ENCODE measurements around the gene CTNNA3.
"Not testable (repeated sequence)": the region's sequence is repeated elsewhere in the genome, so short reads cannot be mapped to it uniquely, and the experiment has no call there.

Gene CTNNA3

GRCh38 chr10:67222934-67223333 is 473.1 kb downstream of the CTNNA3 start:
- in situ Hi-C loops (cut with MboI; ENCODE audit: low pct_unique_long_range_greater_than_20kb, low sequenced_read_pairs): no loop called here
- DNase-seq: no peak

- in situ Hi-C loops (cut with MboI; ENCODE audit: low pct_unique_long_range_greater_than_20kb, low sequenced_read_pairs): no loop called here
- no peak for DNase-seq
Measured at GRCh38 chr10:67221939-67222494, 474.0 kb downstream of the CTNNA3 start.

- in situ Hi-C loops (cut with MboI; ENCODE audit: low pct_unique_long_range_greater_than_20kb, low sequenced_read_pairs): no loop called here
- no peak for DNase-seq
Measured at GRCh38 chr10:67211680-67212079, 484.3 kb downstream of the CTNNA3 start.

GRCh38 chr10:67207923-67208322 is 488.1 kb downstream of the CTNNA3 start:
- DNase-seq; in situ Hi-C loops (cut with MboI; ENCODE audit: low pct_unique_long_range_greater_than_20kb, low sequenced_read_pairs): not testable (repeated sequence)

GRCh38 chr10:67200913-67201564 is 495.0 kb downstream of the CTNNA3 start:
- in situ Hi-C loops (cut with MboI; ENCODE audit: low pct_unique_long_range_greater_than_20kb, low sequenced_read_pairs): no loop called here

GRCh38 chr10:67175354-67175753 is 520.6 kb downstream of the CTNNA3 start:
- no peak for DNase-seq
- in situ Hi-C loops (cut with MboI; ENCODE audit: low pct_unique_long_range_greater_than_20kb, low sequenced_read_pairs): no loop called here

More at GRCh38 chr10:67200913-67201564, 495.0 kb downstream of the CTNNA3 start:
- no peak for DNase-seq

GRCh38 chr10:67173787-67174186 is 522.2 kb downstream of the CTNNA3 start:
- in situ Hi-C loops (cut with MboI; ENCODE audit: low pct_unique_long_range_greater_than_20kb, low sequenced_read_pairs): no loop called here
- DNase-seq: no peak

- no peak for DNase-seq
- in situ Hi-C loops (cut with MboI; ENCODE audit: low pct_unique_long_range_greater_than_20kb, low sequenced_read_pairs): no loop called here
Measured at GRCh38 chr10:67171970-67172369, 524.0 kb downstream of the CTNNA3 start.

- in situ Hi-C loops (cut with MboI; ENCODE audit: low pct_unique_long_range_greater_than_20kb, low sequenced_read_pairs): no loop called here
- no peak for DNase-seq
Measured at GRCh38 chr10:67156239-67156638, 539.8 kb downstream of the CTNNA3 start.

GRCh38 chr10:67151471-67151870 is 544.5 kb downstream of the CTNNA3 start:
- no peak for DNase-seq
- in situ Hi-C loops (cut with MboI; ENCODE audit: low pct_unique_long_range_greater_than_20kb, low sequenced_read_pairs): no loop called here

GRCh38 chr10:67144530-67144929 is 551.5 kb downstream of the CTNNA3 start:
- no peak for DNase-seq
- in situ Hi-C loops (cut with MboI; ENCODE audit: low pct_unique_long_range_greater_than_20kb, low sequenced_read_pairs): no loop called here

- no peak for DNase-seq
- in situ Hi-C loops (cut with MboI; ENCODE audit: low pct_unique_long_range_greater_than_20kb, low sequenced_read_pairs): no loop called here
Measured at GRCh38 chr10:67141300-67141699, 554.7 kb downstream of the CTNNA3 start.

- in situ Hi-C loops (cut with MboI; ENCODE audit: low pct_unique_long_range_greater_than_20kb, low sequenced_read_pairs): no loop called here
- no peak for DNase-seq
Measured at GRCh38 chr10:67140641-67141040, 555.4 kb downstream of the CTNNA3 start.

- in situ Hi-C loops (cut with MboI; ENCODE audit: low pct_unique_long_range_greater_than_20kb, low sequenced_read_pairs): no loop called here
- DNase-seq: no peak
Measured at GRCh38 chr10:67127441-67127840, 568.6 kb downstream of the CTNNA3 start.

- no peak for DNase-seq
Measured at GRCh38 chr10:67119651-67120050, 576.3 kb downstream of the CTNNA3 start.

GRCh38 chr10:67115972-67116371 is 580.0 kb downstream of the CTNNA3 start:
- in situ Hi-C loops (cut with MboI; ENCODE audit: low pct_unique_long_range_greater_than_20kb, low sequenced_read_pairs): no loop called here
- no peak for DNase-seq

More at GRCh38 chr10:67119651-67120050, 576.3 kb downstream of the CTNNA3 start:
- in situ Hi-C loops (cut with MboI; ENCODE audit: low pct_unique_long_range_greater_than_20kb, low sequenced_read_pairs): no loop called here

- in situ Hi-C loops (cut with MboI; ENCODE audit: low pct_unique_long_range_greater_than_20kb, low sequenced_read_pairs): no loop called here
- DNase-seq: no peak
Measured at GRCh38 chr10:67114945-67115344, 581.0 kb downstream of the CTNNA3 start.

GRCh38 chr10:67112765-67113164 is 583.2 kb downstream of the CTNNA3 start:
- in situ Hi-C loops (cut with MboI; ENCODE audit: low pct_unique_long_range_greater_than_20kb, low sequenced_read_pairs): no loop called here
- DNase-seq: no peak

- no peak for DNase-seq
- in situ Hi-C loops (cut with MboI; ENCODE audit: low pct_unique_long_range_greater_than_20kb, low sequenced_read_pairs): no loop called here
Measured at GRCh38 chr10:67110286-67110685, 585.7 kb downstream of the CTNNA3 start.

- in situ Hi-C loops (cut with MboI; ENCODE audit: low pct_unique_long_range_greater_than_20kb, low sequenced_read_pairs): no loop called here
- DNase-seq: no peak
Measured at GRCh38 chr10:67107670-67108069, 588.3 kb downstream of the CTNNA3 start.

GRCh38 chr10:67100951-67101350 is 595.0 kb downstream of the CTNNA3 start:
- in situ Hi-C loops (cut with MboI; ENCODE audit: low pct_unique_long_range_greater_than_20kb, low sequenced_read_pairs): no loop called here
- DNase-seq: no peak

All from KBM-7 (cell line).